Naive thymus-derived CD4-positive, alpha-beta T cell (primary cell): ENCODE data around the gene SNCG. TPM values are rescaled to one million over a fixed set of nuclear protein-coding genes. Genes with fewer than 3 reads are reported as not detected.
"Not testable (repeated sequence)": the region's sequence is repeated elsewhere in the genome, so short reads cannot be mapped to it uniquely, and the experiment has no call there.

Experiments
- ATAC-seq: fragments of 150-1000 bp; cut with Tn5 transposase; 2 replicates; pipeline ENCODE4 v1.10.0; 2021; ENCODE audit warnings: mild to moderate bottlenecking, moderate library complexity
- CTCF ChIA-PET: fragments of 350-600 bp; sonication (Branson Sonifier 250); formaldehyde crosslinking; loops from one replicate; lab custom pipeline; 2021; ENCODE audit warnings: antibody characterized with exemption; lab: Charles Lee
- POLR2A ChIA-PET: fragments of 350-600 bp; sonication (Branson Sonifier 250); formaldehyde crosslinking; loops from one replicate; lab custom pipeline; 2021; ENCODE audit warnings: antibody characterized with exemption, inconsistent platforms; lab: Charles Lee
- DNase-seq, 9 donors: peaks; one replicate each; pipeline versions ENCODE4 v3.0.0 to v3.0.0-alpha.2; 2020 to 2022; ENCODE audit warnings: mixed read lengths in 1 of 9
- H3K27ac ChIP-seq: one replicate; pipeline ENCODE4 v1.7.0; 2013; ENCODE audit warnings: mild to moderate bottlenecking, low read depth, low read length, moderate library complexity
- H3K27me3 ChIP-seq, 2 donors: one replicate each; pipeline ENCODE4 v1.7.0; 2013; ENCODE audit warnings: low read length in 2 of 2, mild to moderate bottlenecking in 2 of 2, moderate library complexity in 2 of 2; ENCODE audit not compliant: control insufficient read depth in 2 of 2, insufficient read depth in 2 of 2
- H3K36me3 ChIP-seq, 3 experiments: 1 replicate in 2 of 3; 2 replicates in 1 of 3; pipeline ENCODE4 v1.7.0; 2013; ENCODE audit warnings: low read length in 3 of 3, mild to moderate bottlenecking in 3 of 3, moderate library complexity in 1 of 3; ENCODE audit not compliant: insufficient read depth in 3 of 3, control insufficient read depth in 2 of 3
- H3K4me1 ChIP-seq, 2 donors: one replicate each; pipeline ENCODE4 v1.7.0; 2013; ENCODE audit warnings: low read length in 2 of 2, mild to moderate bottlenecking in 2 of 2, moderate library complexity in 1 of 2; ENCODE audit not compliant: control insufficient read depth in 2 of 2, insufficient read depth in 2 of 2
- H3K4me3 ChIP-seq: 2 replicates; pipeline ENCODE4 v1.7.0; 2013; ENCODE audit warnings: mild to moderate bottlenecking, low read length
- H3K9me3 ChIP-seq, 3 experiments: 1 replicate in 2 of 3; 2 replicates in 1 of 3; pipeline ENCODE4 v1.7.0; 2013; ENCODE audit warnings: low read length in 3 of 3; ENCODE audit not compliant: control insufficient read depth in 2 of 3
- H3K27ac Mint-ChIP-seq, 9 donors: one replicate each; pipeline ENCODE4 v1.8.0; 2020 to 2022; ENCODE audit warnings: mixed read lengths in 9 of 9, mild to moderate bottlenecking in 8 of 9, moderate library complexity in 5 of 9, inconsistent platforms in 2 of 9
- H3K27me3 Mint-ChIP-seq, 5 donors: one replicate each; pipeline ENCODE4 v1.8.0; 2021 to 2022; ENCODE audit warnings: mixed read lengths in 5 of 5, mild to moderate bottlenecking in 1 of 5
- H3K36me3 Mint-ChIP-seq, 5 donors: one replicate each; pipeline ENCODE4 v1.8.0; 2020 to 2022; ENCODE audit warnings: mixed read lengths in 5 of 5, mild to moderate bottlenecking in 3 of 5, inconsistent platforms in 1 of 5
- H3K4me1 Mint-ChIP-seq, 7 donors: one replicate each; pipeline ENCODE4 v1.8.0; 2020 to 2022; ENCODE audit warnings: mixed read lengths in 7 of 7, mild to moderate bottlenecking in 3 of 7, inconsistent platforms in 1 of 7
- H3K4me3 Mint-ChIP-seq, 10 donors: one replicate each; pipeline ENCODE4 v1.8.0; 2020 to 2022; ENCODE audit warnings: mild to moderate bottlenecking in 10 of 10, mixed read lengths in 10 of 10, moderate library complexity in 6 of 10, inconsistent platforms in 2 of 10
- H3K9me3 Mint-ChIP-seq, 11 donors: one replicate each; pipeline ENCODE4 v1.8.0; 2020 to 2022; ENCODE audit warnings: mixed read lengths in 11 of 11, mild to moderate bottlenecking in 4 of 11, inconsistent platforms in 1 of 11, moderate library complexity in 1 of 11
- intact Hi-C, 2 donors: fragments of 100-400 bp; cut with micrococcal nuclease; formaldehyde crosslinking; loops; one replicate each; pipeline ENCODE4 v1.15.1; 2023
- polyA plus RNA-seq, 2 donors: library from polyadenylated mRNA; unstranded; fragments of 300-500 nt; fragmentation: Illumina TruSeq; gene quantifications; one replicate each; pipeline ENCODE4 v1.2.3, GENCODE V29; 2021
- total RNA-seq, 6 experiments: library from RNA in 5 of 6; stranded (reverse) in 5 of 6; gene quantifications; 1 replicate in 5 of 6; 2 replicates in 1 of 6; pipeline ENCODE4 v1.2.3 and lab custom pipeline; 2021 to 2026

The SNCG gene
- total and polyA plus RNA-seq, 7 experiments from 2014 or later, result 0.45 TPM; not detected in 6

DNA sequence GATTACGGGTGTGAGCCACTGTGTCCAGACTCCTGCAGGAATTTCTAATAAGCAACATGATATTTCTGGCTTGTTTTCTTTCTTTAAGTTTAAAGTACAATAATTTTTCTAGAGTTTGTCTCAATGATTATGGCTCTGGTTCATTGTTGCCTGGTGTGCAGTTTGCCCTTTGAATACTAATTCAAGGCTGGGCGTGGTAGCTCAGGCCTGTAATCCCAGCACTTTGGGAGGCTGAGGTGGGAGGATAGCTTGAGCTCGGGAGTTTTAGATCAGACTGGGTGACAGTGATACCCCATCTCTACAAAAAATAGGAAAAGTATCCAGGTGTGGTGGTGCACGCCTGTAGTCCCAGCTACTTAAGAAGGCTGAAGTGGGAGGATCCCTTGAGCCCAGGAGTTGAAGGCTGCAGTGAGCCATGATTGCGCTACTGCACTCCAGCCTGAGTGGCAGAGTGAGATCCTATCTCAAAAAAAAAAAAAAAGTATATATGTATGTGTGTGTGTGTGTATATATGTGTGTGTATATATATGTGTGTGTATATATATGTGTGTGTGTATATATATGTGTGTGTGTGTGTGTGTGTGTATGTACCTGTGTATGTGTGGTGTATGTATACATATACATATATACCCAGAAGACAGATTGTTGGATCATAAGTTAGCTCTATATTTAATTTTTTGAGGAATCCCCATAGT, 18.1 kb downstream of the SNCG start:
- Mint-ChIP-seq H3K4me1 (peaks cover 6 to 16% (median 11%) of the 10 kb centered on the region in 7 donors), H3K4me3 (no peak overlapping the region), H3K27me3 (peaks cover 0 to 49% (median 0%) of the 10 kb centered on the region in 5 donors), H3K27ac (no peak overlapping the region), H3K36me3 (no peaks in the 10 kb centered on the region), H3K9me3 (no peaks in the 10 kb centered on the region)
- no peak for ATAC-seq
- H3K27ac ChIP-seq, result no peak overlapping the region
- DNase-seq, result no peak
- ChIA-PET POLR2A (interaction anchor here (1.0 kb wide), 1 partner anchor 117 kb away, joined by 3 read pairs; no protein-coding TSS in a partner anchor), CTCF (interaction anchor here (1.8 kb wide), 1 partner anchor 10 kb away, joined by 4 read pairs; no protein-coding TSS in a partner anchor)
- H3K4me3 ChIP-seq, result no peak overlapping the region
- no peaks in the 10 kb centered on the region for H3K9me3 ChIP-seq
- no peaks in the 10 kb centered on the region for H3K27me3 ChIP-seq
- peaks cover 0 to 6% of the 10 kb centered on the region in 2 donors for H3K4me1 ChIP-seq
- intact Hi-C loops, result loop anchor here in 1 of 2 donors (10.0 kb wide), 1 partner anchor 368 kb away; no protein-coding TSS in a partner anchor
- H3K36me3 ChIP-seq, result no peaks in the 10 kb centered on the region

DNA sequence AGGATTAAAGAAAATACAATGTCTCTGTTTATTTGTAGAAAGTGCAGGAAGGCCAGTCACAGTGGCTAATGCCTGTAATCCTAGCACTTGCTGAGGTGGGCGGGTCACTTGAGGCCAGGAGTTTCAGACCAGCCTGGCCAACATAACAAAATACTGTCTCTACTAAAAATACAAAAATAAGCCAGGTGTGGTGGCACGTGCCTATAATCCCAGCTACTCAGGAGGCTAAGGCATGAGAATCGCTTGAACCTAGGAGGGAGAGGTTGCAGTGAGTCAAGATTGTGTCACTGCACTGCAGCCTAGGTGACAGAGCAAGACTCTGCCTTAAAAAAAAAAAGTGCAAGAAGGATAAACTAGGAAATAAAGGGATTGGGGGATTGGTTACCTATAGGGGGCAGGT, 20.1 kb downstream of the SNCG start:
- POLR2A ChIA-PET, DNase-seq, H3K9me3 Mint-ChIP-seq, H3K4me3 ChIP-seq, H3K9me3 ChIP-seq, H3K27ac ChIP-seq, ATAC-seq, H3K4me1 ChIP-seq, H3K36me3 ChIP-seq, H3K36me3 Mint-ChIP-seq, H3K4me3 Mint-ChIP-seq, CTCF ChIA-PET, H3K4me1 Mint-ChIP-seq, H3K27me3 ChIP-seq, H3K27ac Mint-ChIP-seq: not testable (repeated sequence)
- intact Hi-C loops, result loop anchor here in 1 of 2 donors (10.0 kb wide), 1 partner anchor 366 kb away; no protein-coding TSS in a partner anchor
- peaks cover 0 to 40% (median 0%) of the 10 kb centered on the region in 5 donors for H3K27me3 Mint-ChIP-seq

DNA sequence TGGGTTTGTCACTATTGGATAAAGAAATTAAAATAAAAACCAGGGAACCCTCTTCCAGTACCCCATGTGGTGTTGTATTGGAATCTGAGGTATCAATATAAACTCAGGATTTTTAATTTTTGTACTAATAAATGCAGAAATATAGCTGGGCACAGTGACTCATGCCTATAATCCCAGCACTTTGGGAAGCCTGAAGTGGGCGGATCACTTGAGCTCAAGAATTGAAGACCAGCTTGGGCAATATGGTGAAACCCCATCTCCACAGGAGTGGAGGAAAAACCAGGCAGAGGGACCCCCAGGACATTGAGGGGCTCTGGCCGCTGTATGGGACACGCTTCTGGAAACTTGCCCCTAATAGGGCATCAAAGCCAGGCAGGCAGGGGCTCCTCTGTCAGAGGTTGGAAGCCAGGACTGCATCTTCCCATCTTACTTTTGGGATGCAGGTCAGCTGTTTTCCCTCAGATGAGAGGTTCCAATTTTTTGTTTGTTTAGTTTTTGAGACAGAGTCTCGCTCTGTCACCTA, 21.0 kb downstream of the SNCG start:
- H3K4me1 Mint-ChIP-seq, result no peaks in the 10 kb centered on the region
- no peaks in the 10 kb centered on the region for H3K36me3 ChIP-seq
- H3K36me3 Mint-ChIP-seq, result peaks cover 0 to under 1% (median 0%) of the 10 kb centered on the region in 5 donors
- POLR2A ChIA-PET, result interaction anchor here (1.3 kb wide), 1 partner anchor 31 kb away, joined by 3 read pairs; no protein-coding TSS in a partner anchor
- H3K27ac Mint-ChIP-seq, result no peak overlapping the region
- no peaks in the 10 kb centered on the region for H3K9me3 ChIP-seq
- DNase-seq (no peak), ATAC-seq (no peak)
- H3K27me3 Mint-ChIP-seq, result peaks cover 0 to 36% (median 0%) of the 10 kb centered on the region in 5 donors
- no peaks in the 10 kb centered on the region for H3K4me1 ChIP-seq
- H3K4me3 ChIP-seq, result no peak overlapping the region
- no peak overlapping the region for H3K27ac ChIP-seq
- H3K4me3 Mint-ChIP-seq, result no peak overlapping the region
- H3K9me3 Mint-ChIP-seq, result no peaks in the 10 kb centered on the region
- intact Hi-C loops, result loop anchor here in 1 of 2 donors (10.0 kb wide), 1 partner anchor 365 kb away; no protein-coding TSS in a partner anchor
- CTCF ChIA-PET, result no interaction called here
- H3K27me3 ChIP-seq, result no peaks in the 10 kb centered on the region

- Mint-ChIP-seq H3K27me3 (peaks cover 0 to 32% (median 0%) of the 10 kb centered on the region in 5 donors), H3K9me3 (no peaks in the 10 kb centered on the region), H3K36me3 (peaks cover 0 to 3% (median 0%) of the 10 kb centered on the region in 5 donors), H3K4me3 (no peak overlapping the region), H3K27ac (no peak overlapping the region), H3K4me1 (no peaks in the 10 kb centered on the region)
- ChIA-PET CTCF (no interaction called here), POLR2A (interaction anchor here (1.3 kb wide), 1 partner anchor 32 kb away, joined by 3 read pairs; no protein-coding TSS in a partner anchor)
- no peaks in the 10 kb centered on the region for H3K36me3 ChIP-seq
- no peaks in the 10 kb centered on the region for H3K9me3 ChIP-seq
- no peak overlapping the region for H3K27ac ChIP-seq
- H3K27me3 ChIP-seq, result no peaks in the 10 kb centered on the region
- H3K4me3 ChIP-seq, result no peak overlapping the region
- ATAC-seq, result no peak
- DNase-seq, result no peak
- no peaks in the 10 kb centered on the region for H3K4me1 ChIP-seq
- intact Hi-C loops, result loop anchor here in 1 of 2 donors (10.0 kb wide), 1 partner anchor 365 kb away; no protein-coding TSS in a partner anchor
Measured at GRCh38 chr10:86979977-86980448, 21.6 kb downstream of the SNCG start.

DNA sequence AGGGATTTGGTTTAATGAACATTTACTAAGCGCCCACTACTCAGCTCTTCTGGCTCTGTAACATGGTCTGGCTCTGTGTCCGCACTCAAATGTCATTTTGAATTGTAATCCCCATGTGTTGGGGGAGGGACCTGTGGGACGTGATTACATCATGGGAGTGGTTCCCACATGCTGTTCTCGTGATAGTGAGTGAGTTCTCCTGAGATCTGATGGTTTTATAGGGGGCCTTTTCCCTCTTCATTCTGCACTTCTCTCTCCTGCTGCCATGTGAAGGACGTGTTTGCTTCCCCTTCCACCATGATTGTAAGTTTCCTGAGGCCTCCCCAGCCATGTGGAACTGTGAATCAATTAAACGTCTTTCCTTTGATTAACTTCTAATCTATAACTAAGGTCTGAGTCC, 22.6 kb downstream of the SNCG start:
- CTCF ChIA-PET, H3K36me3 Mint-ChIP-seq, POLR2A ChIA-PET, H3K27ac Mint-ChIP-seq, H3K36me3 ChIP-seq, H3K4me3 ChIP-seq, H3K4me1 Mint-ChIP-seq, H3K4me3 Mint-ChIP-seq, H3K9me3 Mint-ChIP-seq, ATAC-seq, DNase-seq, H3K9me3 ChIP-seq, H3K27me3 ChIP-seq, intact Hi-C loops, H3K4me1 ChIP-seq, H3K27ac ChIP-seq: not testable (repeated sequence)
- H3K27me3 Mint-ChIP-seq, result peaks cover 0 to 36% (median 0%) of the 10 kb centered on the region in 5 donors

GRCh38 chr10:86981716-86982115, 23.3 kb downstream of the SNCG start:
- ChIA-PET POLR2A (no interaction called here), CTCF (no interaction called here)
- intact Hi-C loops, result no loop called here
- Histone ChIP-seq H3K4me1 (no peaks in the 10 kb centered on the region), H3K9me3 (no peaks in the 10 kb centered on the region), H3K36me3 (no peaks in the 10 kb centered on the region), H3K4me3 (no peak overlapping the region), H3K27me3 (no peaks in the 10 kb centered on the region), H3K27ac (no peak overlapping the region)
- Mint-ChIP-seq H3K9me3 (peaks cover 0 to 2% (median 0%) of the 10 kb centered on the region in 11 donors), H3K4me1 (no peaks in the 10 kb centered on the region), H3K4me3 (no peak overlapping the region), H3K27ac (no peak overlapping the region), H3K36me3 (peaks cover 0 to 3% (median 0%) of the 10 kb centered on the region in 5 donors), H3K27me3 (peaks cover 0 to 36% (median 0%) of the 10 kb centered on the region in 5 donors)
- DNase-seq (no peak), ATAC-seq (no peak)
